DMS153 (cell line): ENCODE results near the gene PLCL1.

Experiments
- DNase-seq: peaks from one replicate; lab custom pipeline; 2025; lab: John Stamatoyannopoulos, UW

Gene PLCL1

GRCh38 chr2:197954328-197954727, 149.9 kb downstream of the PLCL1 start:
- no peak for DNase-seq

GRCh38 chr2:197958592-197959150, 154.3 kb downstream of the PLCL1 start:
- DNase-seq: no peak

- no peak for DNase-seq
Observed at GRCh38 chr2:197959383-197959782, 155.0 kb downstream of the PLCL1 start.

GRCh38 chr2:197960786-197961185, 156.4 kb downstream of the PLCL1 start:
- no peak for DNase-seq

GRCh38 chr2:197964720-197965119, 160.3 kb downstream of the PLCL1 start:
- no peak for DNase-seq

- DNase-seq: no peak
Observed at GRCh38 chr2:197965756-197966155, 161.4 kb downstream of the PLCL1 start.

GRCh38 chr2:197969391-197969893, 165.0 kb downstream of the PLCL1 start:
- DNase-seq: no peak

GRCh38 chr2:197972061-197972460, 167.7 kb downstream of the PLCL1 start:
- no peak for DNase-seq

GRCh38 chr2:197972587-197972986, 168.2 kb downstream of the PLCL1 start:
- no peak for DNase-seq

GRCh38 chr2:197973772-197974171, 169.4 kb downstream of the PLCL1 start:
- no peak for DNase-seq

GRCh38 chr2:197975931-197976519, 171.6 kb downstream of the PLCL1 start:
- no peak for DNase-seq

GRCh38 chr2:197978971-197979370, 174.6 kb downstream of the PLCL1 start:
- DNase-seq: no peak

- DNase-seq: no peak
Observed at GRCh38 chr2:197982565-197982964, 178.2 kb downstream of the PLCL1 start.

- no peak for DNase-seq
Observed at GRCh38 chr2:197985029-197985638, 180.7 kb downstream of the PLCL1 start.

GRCh38 chr2:197986977-197987376, 182.6 kb downstream of the PLCL1 start:
- no peak for DNase-seq

- DNase-seq: no peak
Observed at GRCh38 chr2:197990356-197990755, 186.0 kb downstream of the PLCL1 start.

- DNase-seq: no peak
Observed at GRCh38 chr2:197992482-197993133, 188.2 kb downstream of the PLCL1 start.

GRCh38 chr2:197993363-197993762, 189.0 kb downstream of the PLCL1 start:
- DNase-seq: no peak

GRCh38 chr2:197993830-197994229, 189.4 kb downstream of the PLCL1 start:
- DNase-seq: no peak

- DNase-seq: no peak
Observed at GRCh38 chr2:197994751-197995150, 190.4 kb downstream of the PLCL1 start.

GRCh38 chr2:197996583-197996982, 192.2 kb downstream of the PLCL1 start:
- no peak for DNase-seq

GRCh38 chr2:197997083-197997541, 192.7 kb downstream of the PLCL1 start:
- no peak for DNase-seq

- DNase-seq: no peak
Observed at GRCh38 chr2:197998702-197999101, 194.3 kb downstream of the PLCL1 start.
